ENCODE results near the gene ADNP.

ADNP gene

DNA sequence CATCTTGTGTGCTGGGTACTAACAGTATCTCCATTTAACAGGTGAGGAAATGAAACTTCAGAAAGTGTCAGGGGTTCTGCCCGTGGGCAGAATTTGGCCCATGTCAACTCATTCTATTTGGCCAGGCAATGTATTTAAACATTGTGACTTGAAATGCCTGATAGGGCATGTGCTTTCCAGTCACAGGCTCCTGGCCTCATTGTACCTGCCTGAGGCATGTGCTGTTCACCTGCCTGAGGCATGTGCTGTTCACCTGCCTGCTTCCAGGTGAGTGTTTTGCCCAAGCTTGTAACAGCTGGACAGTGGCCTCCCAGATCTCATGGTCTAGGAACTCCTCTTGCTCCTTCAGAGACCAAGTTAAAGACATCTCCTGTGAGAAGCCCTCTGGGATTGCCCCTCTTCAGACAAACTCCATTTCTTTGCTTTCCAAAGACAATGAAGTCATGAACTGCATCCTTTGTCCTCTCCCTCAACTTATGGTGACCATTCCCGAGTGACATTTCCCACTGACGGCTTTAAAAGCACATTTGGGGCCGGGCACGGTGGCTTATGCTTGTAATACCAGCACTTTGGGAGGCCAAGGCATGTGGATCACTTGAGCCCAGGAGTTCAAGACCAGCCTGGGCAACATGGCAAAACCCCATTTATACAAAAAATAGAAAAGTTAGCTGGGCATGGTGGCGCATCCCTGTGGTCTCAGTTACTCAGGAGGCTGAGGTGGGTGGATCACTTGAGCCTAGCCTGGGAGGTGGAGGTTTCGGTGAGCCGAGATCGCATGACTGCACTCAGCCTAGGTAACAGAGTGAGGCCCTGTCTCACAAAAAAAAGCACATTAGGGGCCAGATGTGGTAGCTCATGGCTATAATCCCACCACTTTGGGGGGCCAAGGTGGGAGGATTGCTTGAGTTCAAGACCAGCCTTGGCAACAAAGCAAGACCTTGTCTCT is 87.6 kb downstream of the ADNP start:
- Histone ChIP-seq H3K27me3 (ENCODE audit: control insufficient read depth, insufficient read depth, low read length) (no peaks in the 10 kb centered on the region), H3K27ac (no peak overlapping the region), H3K79me2 (peaks cover 7% of the 10 kb centered on the region), H3K9ac (no peak overlapping the region), H3K9me3 (ENCODE audit: control insufficient read depth, low read length) (no peaks in the 10 kb centered on the region), H2AFZ (no peak overlapping the region), H3K36me3 (ENCODE audit: control insufficient read depth, insufficient read depth, low read length) (no peaks in the 10 kb centered on the region), H3K4me2 (ENCODE audit: low read length) (no peak overlapping the region), H3K4me3 (ENCODE audit: low read depth, low read length) (no peak overlapping the region), H3K4me1 (peaks cover 24% of the 10 kb centered on the region)
- TF ChIP-seq, protein P1, sequence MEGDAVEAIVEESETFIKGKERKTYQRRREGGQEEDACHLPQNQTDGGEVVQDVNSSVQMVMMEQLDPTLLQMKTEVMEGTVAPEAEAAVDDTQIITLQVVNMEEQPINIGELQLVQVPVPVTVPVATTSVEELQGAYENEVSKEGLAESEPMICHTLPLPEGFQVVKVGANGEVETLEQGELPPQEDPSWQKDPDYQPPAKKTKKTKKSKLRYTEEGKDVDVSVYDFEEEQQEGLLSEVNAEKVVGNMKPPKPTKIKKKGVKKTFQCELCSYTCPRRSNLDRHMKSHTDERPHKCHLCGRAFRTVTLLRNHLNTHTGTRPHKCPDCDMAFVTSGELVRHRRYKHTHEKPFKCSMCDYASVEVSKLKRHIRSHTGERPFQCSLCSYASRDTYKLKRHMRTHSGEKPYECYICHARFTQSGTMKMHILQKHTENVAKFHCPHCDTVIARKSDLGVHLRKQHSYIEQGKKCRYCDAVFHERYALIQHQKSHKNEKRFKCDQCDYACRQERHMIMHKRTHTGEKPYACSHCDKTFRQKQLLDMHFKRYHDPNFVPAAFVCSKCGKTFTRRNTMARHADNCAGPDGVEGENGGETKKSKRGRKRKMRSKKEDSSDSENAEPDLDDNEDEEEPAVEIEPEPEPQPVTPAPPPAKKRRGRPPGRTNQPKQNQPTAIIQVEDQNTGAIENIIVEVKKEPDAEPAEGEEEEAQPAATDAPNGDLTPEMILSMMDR (IDR thresholded peaks at IDR 0.05) = no peak

DNA sequence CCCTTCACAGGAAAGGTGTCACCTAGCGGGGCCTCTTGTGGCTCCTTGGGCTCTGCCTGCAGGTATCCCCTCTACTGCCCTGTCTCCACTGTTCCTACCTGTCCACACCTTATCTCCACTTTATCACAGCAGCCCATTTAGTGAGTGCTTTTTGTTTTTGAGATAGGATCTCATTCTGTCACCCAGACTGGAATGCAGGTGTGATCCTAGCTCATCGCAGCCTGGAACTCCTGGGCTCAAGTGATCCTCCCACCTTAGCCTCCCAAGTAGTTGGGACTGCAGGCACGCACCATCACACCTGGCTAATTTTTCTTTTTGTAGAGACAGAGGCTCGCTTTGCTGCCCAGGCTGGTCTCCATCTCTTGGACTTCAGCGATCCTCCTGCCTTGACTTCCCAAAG is 88.4 kb downstream of the ADNP start:
- no peak overlapping the region for H3K9ac ChIP-seq
- H3K4me1 ChIP-seq = peaks cover 28% of the 10 kb centered on the region

More for the DNA sequence above, 88.4 kb downstream of the ADNP start:
- Histone ChIP-seq H2AFZ (no peak overlapping the region), H3K27me3 (ENCODE audit: control insufficient read depth, insufficient read depth, low read length) (no peaks in the 10 kb centered on the region), H3K4me3 (ENCODE audit: low read depth, low read length) (no peak overlapping the region), H3K4me2 (ENCODE audit: low read length) (no peak overlapping the region), H3K36me3 (ENCODE audit: control insufficient read depth, insufficient read depth, low read length) (no peaks in the 10 kb centered on the region), H3K9me3 (ENCODE audit: control insufficient read depth, low read length) (no peaks in the 10 kb centered on the region), H3K79me2 (peaks cover 7% of the 10 kb centered on the region), H3K27ac (no peak overlapping the region)
- TF ChIP-seq, protein P1 (IDR thresholded peaks at IDR 0.05) = no peak
